A673 (cell line): Measurements from ENCODE around the gene FCN3.

Experiments used
- CTCF ChIP-seq: fragments of 300-800, 200-600 bp; sonication (generic); conservative IDR thresholded peaks from 2 replicates; pipeline ENCODE4 v1.5.1; 2017; ENCODE audit warnings: low read depth, mild to moderate bottlenecking, antibody characterized with exemption, low read length, moderate library complexity, mixed read lengths
- EZH2 ChIP-seq: fragments of 200-600 bp; sonication (generic); IDR thresholded peaks from 2 replicates; pipeline ENCODE4 v1.6.1; 2017; ENCODE audit warnings: borderline replicate concordance, low read depth, mild to moderate bottlenecking, mixed read lengths, antibody characterized with exemption, low read length; ENCODE audit not compliant: poor library complexity, severe bottlenecking

- TF ChIP-seq CTCF (peak; percentile 89), EZH2 (no peak)
Measured at GRCh38 chr1:27388337-27389005, 13.8 kb upstream of the FCN3 start.
